NCI-H226 (cell line): ENCODE results near the gene PACRG.

Experiments used
- DNase-seq: peaks from one replicate; pipeline ENCODE4 v3.0.0-alpha.2; 2015

The PACRG gene

DNA sequence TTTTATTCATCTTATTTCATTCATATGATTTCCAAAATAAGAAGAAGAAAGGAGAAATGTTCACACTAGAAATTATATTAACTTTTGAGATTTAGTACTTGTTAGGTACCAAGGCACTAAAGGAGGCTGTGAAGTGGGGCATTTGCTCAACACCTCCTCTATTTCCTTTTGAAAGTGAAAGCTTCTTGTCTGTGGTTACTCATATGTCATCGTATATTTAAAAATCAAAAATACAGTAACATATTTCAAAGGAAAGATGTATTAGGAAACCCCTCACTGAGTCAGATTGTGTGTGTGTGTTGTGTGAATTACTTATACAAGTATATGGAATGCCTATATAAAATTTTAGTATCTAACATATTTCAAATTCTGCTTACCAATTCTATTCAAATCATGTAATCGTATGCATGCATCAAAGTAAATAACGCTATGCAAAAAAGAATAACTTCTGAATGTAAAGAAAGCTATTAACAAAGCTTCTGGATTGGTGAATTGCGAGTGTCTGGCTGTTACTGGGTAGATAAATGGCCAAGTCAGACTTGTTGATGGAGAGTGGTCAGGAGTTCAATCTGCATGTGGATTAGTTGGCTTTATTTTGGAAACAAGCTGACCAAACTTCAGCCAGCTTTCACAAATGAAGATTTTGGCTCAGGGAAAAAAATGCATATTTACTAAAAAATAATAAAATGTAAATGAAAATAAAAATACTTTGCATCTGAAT lies 70.9 kb downstream of the PACRG start:
- DNase-seq: no peak

DNA sequence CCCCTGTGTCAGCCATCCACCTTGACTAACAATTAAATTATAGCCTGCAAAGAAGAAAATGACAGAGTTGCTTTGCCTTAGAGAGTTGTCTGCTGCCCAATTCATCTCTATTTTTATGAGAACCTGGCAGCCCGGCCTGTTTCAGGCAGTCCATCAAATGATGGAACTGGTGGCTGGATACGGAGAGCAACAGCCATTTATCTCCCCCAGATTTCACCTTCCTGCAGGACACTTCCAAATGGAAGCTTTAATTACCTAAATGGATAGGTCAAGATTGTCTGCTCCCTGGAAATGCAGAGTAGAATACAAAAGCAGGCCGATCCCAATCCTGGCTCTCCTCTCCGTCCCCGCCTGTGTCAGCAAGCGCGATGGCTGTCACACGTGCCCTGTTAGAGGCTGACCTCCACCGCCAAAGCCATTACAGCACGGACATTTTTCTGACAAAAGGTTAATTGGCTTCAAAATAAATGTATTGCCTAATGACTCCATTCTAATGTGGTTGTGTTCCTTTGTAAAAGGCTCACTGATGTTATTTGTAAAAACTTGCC lies 86.7 kb downstream of the PACRG start:
- no peak for DNase-seq

DNA sequence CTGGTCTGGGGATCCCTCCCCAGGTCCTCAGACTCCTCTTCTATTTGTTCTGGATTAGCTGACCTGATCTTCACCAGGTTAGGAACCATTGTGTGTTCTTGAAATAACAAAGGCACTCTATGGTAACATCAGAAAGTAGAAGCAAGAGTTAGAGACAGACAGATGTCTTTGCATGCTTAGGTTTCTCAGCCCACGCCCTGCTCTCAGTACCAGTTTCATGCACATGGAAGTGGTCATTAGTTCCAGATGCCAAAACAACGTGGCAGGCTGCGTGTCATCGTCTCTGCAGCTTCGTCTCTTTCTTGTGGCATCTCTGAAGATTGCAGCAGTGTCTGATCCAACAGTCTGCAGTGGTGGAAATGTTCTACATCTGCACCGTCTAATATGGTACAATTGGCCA lies 89.4 kb downstream of the PACRG start:
- no peak for DNase-seq

DNA sequence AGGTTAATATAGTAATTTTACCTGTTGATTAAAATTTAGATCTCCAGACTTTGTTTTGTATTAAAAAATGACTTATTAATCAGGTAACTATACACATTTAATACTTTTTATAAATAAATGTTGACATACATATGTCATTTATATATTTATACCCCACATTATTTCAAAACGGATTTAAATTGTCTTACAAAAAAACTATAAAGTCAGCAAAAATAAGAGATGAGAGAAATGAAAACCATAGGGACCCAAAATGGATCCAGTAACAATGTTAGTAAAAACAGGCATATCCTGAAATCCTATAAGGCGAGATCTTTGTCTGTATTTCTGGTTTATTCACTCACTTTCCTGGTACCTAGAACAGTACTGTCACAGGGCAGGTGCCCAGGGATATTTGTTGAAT lies 91.5 kb downstream of the PACRG start:
- no peak for DNase-seq

DNA sequence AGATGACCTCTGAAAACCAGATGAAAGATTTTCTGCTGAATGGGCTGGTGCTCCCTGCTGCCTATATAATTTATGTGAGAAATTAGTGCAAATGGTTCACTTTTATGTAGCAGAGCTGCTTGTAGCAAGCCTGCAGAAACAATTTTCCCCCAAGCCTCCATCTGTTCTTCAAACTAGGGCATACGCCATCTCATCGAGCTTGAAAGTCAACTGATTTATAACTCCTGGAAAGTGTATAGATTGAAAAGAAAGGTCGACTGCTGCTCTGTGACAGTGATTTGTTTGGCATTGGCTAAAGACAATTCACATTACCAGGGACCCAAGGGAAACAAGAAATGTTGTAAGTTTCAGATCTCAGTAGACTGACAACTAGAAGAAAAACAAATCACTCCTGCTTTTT lies 93.3 kb downstream of the PACRG start:
- DNase-seq: no peak

DNA sequence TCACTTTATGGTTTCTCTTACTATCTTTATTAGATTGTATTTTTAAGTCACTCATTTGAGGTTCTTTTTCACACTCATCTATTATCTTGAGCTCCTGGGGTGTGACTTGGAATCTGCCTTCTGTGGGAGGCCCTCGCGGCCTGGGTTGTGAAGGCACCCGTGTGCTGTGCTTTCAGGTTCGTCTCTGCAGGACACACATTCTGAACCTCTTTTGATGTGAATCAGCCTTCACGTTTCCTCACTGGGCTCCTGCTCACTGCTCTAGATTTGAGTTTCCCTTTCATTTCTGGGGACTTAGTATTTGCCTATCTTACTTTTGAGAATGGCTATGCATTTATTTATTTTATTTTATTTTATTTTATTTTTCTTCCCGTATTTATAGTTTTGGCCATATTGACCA lies 97.8 kb downstream of the PACRG start:
- DNase-seq: no peak

DNA sequence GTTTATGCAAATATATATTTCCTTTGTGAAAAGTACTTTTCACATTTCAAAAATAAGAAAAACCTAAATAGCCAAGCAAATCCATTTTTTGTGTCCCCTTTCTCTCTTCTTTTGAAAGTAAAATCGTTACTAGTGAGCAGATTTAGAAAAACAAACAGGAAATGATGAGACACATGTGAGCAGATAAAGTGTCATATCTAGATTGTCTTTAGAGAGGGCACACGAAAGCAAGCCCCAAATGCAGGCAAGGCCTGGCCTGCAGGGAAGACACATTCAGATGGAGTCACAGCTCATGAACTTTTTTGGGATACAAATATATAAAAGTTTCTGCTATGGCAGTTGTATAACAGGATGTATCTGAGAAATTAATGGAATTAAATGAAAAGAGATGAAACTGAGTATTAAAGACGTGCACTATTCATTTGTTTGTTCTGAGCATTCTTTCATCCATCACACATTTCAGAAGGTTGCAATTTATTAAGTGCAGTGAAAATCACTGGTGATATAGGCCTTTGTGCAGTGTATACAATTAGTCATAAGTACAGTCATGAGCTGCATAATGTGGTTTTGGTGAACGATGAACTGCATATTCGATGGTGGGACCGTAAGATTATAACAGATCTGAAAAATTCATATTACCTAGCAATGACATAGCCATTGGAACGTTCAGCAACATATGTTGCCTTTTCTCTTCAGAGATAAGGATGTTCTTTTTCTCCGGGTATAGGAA lies 101.4 kb downstream of the PACRG start:
- DNase-seq: no peak

DNA sequence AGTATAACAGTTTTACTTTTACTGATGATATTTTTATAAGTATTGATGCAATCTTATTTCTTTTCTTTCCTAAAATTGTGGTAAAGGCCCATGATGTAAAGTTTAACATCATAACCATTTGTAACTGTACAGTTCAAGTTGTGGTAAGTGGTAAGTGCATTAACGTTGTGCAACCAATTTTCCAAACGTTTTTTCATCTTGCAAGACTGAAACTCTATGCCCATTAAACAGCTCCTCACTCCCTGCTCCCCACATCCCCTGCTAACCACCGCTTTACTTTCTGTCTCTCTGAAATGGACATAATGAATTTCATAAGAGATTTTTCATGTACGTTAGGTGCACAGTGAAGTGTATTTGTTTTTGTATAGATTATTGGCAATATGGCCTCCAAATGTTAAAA lies 106.0 kb downstream of the PACRG start:
- DNase-seq: no peak

DNA sequence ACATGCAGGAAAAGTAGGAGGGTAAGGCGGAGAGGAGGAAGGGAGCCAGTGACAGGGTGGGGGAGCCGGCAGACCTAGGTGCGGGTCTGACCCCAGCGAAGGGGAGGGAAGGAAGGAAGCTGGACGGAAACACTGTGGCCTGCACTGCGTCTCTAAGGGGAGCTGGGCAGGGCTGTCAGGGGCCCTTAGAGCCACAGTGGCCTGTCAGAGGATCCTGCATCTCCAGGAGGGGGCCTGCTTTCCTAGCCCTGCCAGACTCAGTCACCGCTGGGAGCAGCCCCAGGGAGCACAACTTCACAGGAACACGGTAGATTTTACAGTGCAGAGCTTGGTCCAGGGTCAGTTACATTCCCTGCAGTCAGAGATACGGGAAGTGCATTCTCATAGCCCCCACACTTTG lies 118.2 kb downstream of the PACRG start:
- DNase-seq: no peak

DNA sequence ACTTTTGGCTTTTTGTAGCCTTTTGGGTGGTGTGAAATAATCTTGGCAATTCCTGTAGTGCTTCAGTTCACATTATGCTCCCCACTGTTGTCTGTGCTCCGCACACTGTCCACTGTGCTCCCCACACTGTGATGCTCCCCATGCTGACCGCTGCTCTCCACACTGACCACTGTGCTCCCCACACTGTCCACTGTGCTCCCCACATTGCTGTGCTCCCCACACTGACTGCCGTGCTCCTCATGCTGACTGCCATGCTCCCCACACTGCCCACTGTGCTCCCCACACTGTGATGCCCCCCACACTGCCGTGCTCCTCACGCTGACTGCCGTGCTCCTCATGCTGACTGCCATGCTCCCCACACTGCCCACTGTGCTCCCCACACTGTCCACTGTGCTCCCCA lies 118.9 kb downstream of the PACRG start:
- no peak for DNase-seq

DNA sequence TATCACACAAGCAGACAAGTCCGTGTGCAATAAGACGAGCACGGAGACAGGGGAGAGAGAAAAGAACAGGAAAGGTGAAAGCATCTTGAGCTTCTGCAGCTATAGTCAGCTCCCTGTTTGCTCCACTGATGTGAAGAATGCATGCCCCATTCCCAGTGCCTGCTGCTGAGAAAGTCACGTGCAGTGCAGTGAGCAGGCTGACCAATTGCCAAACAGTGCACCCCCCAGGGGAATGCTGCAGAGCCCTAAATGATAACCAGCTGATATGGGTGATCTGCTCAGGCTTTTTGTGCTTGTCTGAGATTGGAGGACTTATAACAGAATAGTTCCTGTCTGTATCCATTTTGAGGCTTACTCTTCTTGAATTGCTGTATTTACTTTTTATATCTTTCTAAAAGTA lies 121.5 kb downstream of the PACRG start:
- no peak for DNase-seq

DNA sequence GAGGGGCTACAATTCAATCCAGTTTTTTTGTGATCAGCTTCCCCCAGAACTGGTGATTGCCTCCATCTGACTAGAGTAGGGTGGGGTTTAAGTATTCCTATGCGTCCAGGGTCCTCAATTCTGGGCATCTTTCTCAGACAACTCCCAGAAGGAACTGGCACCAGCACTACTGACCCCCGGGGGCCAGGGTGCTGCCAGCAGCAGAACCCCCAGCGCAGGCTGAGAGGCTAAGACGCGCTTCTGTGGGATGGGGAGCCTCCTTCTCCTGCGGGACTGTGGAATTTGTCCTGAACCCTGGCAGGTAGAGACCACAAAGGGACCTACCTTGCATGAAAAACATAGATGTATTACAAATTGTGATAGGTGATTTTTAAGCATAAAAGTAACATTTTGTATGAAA lies 124.4 kb downstream of the PACRG start:
- no peak for DNase-seq

DNA sequence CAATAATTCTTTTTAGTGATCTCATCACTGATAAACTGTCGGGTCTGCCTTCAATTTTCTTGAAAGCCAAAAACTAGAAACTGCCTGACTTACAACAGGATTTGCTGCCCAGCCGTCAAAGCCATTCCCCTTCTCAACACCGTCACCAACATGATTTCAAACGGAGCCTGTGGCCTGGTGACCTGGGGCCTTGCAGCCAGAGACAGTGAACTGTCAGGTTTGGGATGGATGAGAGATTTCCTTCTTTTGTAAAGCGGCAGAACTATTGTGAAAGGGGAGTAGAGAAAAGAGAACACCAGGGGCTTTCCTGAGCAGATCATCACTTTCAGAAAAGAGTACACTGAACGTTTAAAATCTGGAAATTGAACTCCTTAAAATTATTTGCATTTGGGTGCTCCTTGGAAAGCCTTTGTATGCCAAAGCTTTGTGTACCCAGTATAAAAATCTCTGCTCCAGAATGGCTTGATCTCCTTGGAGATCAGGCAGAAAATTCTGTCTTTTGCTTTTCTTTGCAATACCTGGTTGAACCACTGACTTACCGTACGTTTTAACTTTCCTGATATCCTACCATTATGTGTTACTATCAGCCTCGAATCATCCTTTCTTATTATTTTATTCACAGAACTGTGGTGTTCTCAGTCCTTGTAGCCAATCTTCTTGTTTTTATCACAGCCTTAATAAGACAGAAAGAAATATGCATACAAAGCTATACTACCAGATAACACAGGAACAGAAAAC lies 125.2 kb downstream of the PACRG start:
- DNase-seq: no peak

DNA sequence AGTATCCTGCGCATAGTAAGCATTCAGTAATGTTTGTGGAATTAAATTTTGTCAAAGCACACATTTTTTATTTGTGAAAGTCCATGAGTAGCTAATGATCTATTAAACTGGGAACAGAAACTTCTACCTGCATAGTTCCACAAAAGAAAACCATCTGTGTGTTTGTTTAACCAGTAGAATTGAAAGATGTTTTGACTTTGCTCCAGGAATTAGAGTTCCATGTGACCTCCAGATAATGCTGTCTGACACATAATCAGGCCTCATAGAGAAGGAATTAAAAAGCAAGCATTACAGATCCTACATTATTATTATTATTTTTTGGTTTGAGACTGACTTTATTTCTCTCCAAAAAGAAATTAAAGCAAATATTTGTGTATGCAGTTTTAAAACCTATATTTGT lies 126.5 kb downstream of the PACRG start:
- DNase-seq: no peak

DNA sequence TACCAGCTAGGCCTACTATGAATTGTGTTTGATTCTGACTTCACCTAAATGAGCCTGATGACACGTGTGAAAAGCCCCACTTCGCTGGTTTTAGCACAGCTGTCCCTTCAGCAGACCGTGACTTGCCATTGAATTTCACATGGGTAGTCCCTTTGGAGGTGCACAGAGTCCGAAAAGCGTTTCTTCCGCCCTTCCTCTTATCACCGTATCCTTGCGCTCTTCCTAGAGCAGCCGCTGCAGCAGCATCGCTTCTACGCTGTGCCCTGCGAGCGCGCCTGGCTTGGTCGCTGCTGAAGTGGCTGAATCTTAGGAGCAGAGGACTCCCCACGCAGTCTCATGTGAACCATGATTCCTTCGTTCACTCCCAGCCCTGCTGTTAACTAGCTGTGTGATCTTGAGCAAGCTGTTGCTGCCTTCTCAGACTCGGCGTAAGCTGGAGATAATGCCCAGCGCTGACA lies 127.0 kb downstream of the PACRG start:
- DNase-seq: no peak

DNA sequence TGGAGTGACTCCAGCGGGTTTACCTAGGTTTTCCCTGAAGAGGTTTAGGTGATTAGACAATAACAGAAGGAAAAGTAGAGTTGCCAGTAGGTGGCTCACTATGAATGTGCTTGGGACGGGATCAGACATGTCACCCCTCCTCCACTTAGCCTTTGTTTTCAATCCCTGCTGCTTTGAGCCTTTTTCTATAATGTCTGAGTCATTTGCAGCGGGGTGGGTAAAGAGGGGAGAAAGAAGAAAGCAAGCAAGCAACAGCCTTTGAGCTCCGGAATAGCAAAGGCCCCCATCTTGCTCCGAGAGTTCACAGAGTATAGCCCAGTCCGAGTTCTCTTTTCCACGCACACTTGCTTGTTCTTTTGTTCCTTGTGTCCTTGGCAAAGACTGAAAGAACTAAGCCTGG lies 129.1 kb downstream of the PACRG start:
- no peak for DNase-seq

DNA sequence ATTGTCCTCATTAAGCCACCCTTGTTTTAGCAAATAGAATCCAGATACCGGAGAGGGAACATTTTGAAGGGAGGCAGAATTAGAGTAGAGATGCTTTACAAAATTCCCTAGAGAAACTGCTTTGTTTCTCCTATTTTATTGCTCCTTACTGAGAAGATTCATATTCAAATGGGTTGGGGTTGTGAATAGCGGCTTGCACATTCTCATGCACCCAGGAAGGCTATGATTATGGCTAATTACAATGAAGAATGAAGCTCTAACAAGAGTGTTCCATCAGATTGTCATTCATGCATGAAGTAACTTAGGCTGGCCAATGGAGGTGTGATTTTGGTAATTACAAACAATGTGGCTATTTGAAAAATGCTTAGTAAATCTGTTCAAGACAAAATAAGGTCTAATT lies 129.6 kb downstream of the PACRG start:
- DNase-seq: no peak

DNA sequence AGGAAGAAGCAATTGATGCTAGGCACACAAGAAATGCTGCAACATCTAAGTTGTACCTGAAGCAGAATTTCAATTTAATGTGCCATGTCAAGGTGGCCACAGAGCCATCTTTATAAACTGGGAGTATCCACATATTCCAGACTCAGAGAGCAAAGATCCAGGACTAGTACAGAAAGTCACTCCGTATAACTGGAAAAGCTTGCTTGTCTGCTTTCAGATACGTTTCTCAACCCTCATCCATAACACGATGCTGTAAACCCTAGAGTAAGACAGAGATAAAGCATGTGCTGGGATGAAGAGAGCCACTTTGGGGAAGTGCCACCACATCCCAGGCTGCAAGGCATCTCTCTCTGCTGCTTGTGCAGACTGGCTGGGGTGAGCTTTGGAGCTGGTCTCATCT lies 134.7 kb downstream of the PACRG start:
- no peak for DNase-seq

DNA sequence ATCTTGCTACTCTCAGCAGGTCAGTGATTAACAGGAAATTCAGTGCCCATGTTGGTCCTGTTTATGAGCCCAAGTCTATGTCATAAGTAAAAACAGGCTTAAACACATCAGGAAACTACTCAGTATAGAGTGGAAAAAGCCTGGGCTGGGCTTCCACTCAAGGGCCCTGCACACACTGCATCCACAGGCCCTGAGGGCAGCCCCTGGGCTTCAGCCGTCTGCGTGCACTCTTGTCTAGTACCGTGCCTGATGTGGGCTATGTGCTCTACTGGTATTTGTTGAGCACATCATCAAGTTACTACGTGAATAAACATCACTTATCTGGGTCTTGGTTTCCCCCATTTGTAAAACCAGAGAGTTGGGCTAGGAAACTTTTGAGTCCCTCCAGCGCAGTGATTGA lies 135.2 kb downstream of the PACRG start:
- DNase-seq: no peak

DNA sequence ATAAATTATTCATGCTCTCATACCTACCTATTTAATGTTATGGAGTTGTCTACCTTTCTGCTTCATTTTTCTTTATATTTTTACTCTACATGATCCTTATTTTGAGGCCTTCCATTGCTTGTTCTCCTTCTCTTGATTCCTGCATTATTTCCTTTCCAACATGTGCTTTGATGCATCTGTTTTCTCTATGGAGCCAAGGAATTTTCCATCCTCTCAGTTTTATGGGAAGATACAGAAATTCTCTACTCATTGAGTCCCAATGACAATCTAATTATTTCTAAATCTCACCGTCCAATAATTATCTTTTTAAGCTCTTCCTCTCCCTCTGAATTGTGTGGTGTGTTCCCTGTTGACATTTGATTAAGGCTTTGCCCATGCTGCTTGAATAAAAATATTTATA lies 136.0 kb downstream of the PACRG start:
- no peak for DNase-seq

DNA sequence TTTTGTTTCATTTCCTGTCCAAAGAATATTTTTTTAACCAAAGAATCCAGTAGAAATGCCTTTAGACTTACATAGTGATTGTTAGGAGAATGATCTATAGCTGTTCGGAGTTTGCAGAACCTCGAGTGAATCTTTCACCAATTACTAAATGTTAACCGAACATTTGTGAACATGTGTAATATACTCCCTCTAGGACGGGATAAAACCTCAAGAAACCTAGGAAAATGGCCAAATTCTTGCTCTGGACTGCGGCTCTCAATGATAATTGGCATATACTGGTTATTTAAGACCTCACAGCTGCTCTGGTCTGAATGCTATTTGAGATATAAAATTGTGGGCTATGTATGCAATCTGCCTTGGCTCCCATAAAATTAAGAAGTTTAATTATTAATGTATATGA lies 137.1 kb downstream of the PACRG start:
- DNase-seq: no peak

DNA sequence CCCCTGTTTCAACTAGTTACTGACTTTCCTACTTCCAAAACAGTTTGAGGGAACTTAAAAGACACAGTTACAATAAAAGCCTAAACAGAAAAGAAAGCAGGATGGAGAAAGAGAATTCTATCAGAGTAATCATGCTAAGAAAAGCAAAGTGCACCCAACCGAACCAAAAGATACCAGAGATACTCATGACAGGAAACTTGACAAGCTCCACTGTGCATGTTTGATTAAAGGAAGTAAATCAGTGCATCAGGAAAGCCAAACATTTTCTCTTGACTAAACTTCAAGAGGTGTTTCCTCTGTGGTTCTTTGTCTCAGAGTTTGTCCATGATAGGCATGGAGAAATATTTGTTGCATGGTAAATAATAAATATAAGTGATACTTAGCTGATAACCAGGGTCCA lies 138.9 kb downstream of the PACRG start:
- DNase-seq: no peak

DNA sequence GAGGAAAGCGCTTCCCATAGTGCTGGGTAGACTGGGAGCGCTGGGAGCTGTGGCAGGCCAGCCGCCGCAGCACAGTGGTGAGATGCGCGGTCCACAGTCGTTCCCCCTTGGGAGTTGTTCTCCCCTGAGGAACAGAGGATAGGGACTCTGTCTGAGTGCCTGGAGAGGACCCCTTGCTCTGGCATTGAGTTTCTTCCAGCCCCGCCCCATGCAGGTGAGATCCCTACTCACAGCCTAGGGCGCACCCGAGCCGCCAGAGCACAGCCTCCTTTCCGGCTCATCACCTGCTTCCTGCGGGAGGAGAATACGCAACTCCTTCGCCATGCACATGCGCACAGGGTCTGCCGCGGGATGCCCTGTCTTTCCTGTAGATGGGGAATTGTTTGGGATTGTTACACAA lies 140.6 kb downstream of the PACRG start:
- no peak for DNase-seq

DNA sequence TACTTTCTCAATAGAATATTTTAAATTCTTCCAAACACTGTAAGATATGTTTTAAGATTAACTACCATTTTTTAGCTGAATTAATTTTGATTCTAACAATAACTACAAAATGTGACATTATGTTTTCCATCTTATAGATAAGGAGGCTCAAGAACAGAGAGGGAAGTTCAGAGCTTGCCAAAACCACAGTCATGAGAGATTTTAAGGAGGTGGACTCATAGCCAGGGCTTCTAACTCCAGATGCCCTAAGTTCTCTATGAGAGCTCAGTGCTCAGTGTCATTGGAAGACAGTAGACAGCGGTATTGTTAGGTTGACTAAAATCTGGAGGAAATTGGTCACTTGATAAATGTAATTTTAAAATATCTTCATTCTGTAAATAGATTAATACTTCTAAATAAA lies 144.2 kb downstream of the PACRG start:
- DNase-seq: no peak
